Lung microvascular endothelial cell (primary cell): ENCODE measurements around the gene ZBED2. TPM values are rescaled to one million over a fixed set of nuclear protein-coding genes. Genes with fewer than 3 reads are reported as not detected.
"Not testable (repeated sequence)": the region's sequence is repeated elsewhere in the genome, so short reads cannot be mapped to it uniquely, and the experiment has no call there.

Experiments used
- DNase-seq, 2 donors: peaks; one replicate each; pipeline versions ENCODE4 v3.0.0 to v3.0.0-alpha.2; 2010; ENCODE audit warnings: low read depth in 2 of 2
- total RNA-seq: library from RNA; depleted of rRNA; stranded (reverse); fragments of >200 nt; gene quantifications from 2 replicates; pipeline ENCODE4 v1.2.1, GENCODE V29; 2014

ZBED2 gene
- total RNA-seq, 1 donor from 2014 or later: not detected

- DNase-seq: no peak
Measured at GRCh38 chr3:111577113-111577512, 18.0 kb downstream of the ZBED2 start.

DNA sequence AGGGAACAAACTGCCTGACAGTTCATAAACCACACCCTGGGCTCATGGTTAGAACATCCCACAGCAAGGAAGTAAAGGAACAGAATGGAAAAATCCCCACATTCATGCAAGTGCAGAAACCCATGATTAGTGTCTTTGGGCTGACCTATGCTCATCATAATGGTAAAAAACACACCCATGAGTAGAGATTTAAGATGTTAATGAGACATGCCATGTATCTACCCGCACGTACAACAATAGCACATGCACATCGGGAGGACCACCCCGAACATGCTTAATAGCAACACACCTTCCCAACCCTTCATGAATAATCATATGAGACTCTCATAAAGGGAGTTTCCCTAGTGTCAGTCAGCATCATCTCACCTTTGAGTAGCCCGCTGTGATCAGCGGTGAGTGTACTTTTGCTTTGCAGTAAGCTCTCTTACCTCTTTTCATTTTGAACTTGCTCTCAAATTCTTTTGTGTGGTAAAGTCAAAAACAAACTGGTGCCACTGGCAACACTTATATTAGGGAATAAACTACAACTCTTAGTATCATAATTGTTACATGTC is 23.2 kb downstream of the ZBED2 start:
- DNase-seq: no peak

- DNase-seq: no peak
Measured at GRCh38 chr3:111571282-111571681, 23.9 kb downstream of the ZBED2 start.

DNA sequence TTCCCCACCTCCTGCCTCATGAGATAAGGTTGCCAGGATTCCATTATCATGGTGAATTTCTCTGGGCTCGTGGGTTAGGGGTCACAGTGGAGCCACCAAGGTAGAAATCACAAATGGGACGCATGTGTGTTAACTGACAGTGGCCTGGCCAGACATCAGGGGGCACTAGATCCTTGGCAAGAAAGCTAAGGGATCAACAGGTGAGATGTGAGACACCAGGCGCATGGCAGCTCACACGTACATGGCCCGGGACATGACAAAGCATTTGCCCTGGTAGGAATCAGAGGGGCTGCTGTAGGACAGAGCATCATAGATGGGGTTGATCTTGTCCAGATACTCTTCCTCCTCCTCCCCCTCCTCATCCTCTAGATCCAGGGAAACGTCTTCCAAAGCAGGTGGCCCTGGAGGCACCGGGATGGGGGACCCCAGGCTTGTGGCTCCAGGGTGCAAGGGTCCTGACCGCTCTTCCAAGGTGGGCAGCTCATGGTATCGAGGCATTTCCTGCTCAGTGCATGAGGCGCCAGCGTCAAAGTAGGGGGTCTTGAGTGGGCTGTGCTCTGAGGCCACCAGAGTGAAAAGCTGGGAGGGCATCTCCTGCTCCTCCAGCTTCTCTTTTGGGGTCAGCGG is 24.6 kb downstream of the ZBED2 start:
- DNase-seq: no peak

- DNase-seq: no peak
Measured at GRCh38 chr3:111568911-111569310, 26.2 kb downstream of the ZBED2 start.

- DNase-seq: no peak
Measured at GRCh38 chr3:111568355-111568754, 26.8 kb downstream of the ZBED2 start.

DNA sequence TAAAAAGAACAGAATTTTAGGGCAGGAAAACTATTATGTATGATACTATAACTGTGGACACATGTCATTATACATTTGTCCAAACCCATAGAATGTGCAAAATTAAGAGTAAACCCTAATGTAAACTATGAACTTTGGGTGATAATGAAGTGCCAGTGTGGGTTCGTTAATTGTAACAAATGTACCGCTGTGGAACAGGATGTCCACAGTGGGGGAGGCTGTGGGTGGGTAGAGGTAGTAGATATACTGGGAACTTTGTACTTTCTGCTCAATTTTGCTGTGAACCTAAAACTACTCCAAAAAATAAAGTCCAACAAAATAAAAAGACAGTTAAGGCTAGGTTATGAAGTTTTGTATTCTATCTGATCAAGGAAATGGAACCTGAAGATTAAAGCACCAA is 28.3 kb downstream of the ZBED2 start:
- no peak for DNase-seq

GRCh38 chr3:111561902-111562301 is 33.2 kb downstream of the ZBED2 start:
- DNase-seq: not testable (repeated sequence)

DNA sequence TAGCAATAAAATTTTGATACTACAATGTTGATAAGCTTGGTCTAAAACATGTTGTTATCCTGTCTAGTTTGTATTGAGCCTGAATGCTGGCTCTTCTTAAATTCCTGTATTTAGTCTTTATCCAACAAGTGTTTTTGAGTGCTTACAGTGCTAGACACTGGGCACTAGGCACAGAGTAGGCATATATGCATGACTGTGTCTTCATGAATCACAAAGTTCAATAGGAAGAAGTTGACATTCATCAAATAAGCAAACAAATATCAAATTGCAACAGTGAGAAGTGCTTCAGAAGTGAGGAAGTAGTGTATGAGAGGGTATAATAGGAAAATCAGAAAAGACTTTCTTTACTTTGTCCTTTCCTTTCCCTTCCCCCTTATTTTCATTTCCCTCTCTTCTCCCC is 46.4 kb downstream of the ZBED2 start:
- DNase-seq: no peak

- DNase-seq: no peak
Measured at GRCh38 chr3:111548092-111548491, 47.1 kb downstream of the ZBED2 start.

GRCh38 chr3:111547631-111548030 is 47.5 kb downstream of the ZBED2 start:
- no peak for DNase-seq

DNA sequence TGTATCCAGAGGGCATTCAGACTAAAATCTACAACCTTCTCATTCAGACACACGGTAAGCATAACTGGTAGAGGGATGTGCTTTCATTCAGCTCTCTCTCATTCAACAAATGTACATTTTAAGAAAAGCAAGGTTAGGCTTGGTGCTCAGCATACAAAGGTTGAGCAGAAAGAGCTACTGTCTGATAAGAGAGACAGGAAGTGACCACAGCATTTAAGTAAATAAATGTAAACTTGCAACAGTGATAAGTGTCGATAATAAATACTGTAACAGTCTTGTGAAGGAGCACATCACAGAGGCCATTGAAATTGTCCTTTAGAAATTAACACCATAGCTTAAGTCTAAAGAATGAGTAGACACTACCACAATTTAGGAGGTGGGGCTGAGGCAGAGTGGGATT is 49.8 kb downstream of the ZBED2 start:
- DNase-seq: no peak

Other genes with a start within 250 kb of the ZBED2 start
- gene CD96, start 53.1 kb downstream of the ZBED2 start, total RNA-seq: not detected in 2 replicates
- 0.60 and 1.7 TPM in 2 replicates for gene PLCXD2, start 79.3 kb upstream of the ZBED2 start, total RNA-seq